HL-60 (cell line): Measurements from ENCODE around the gene PRCP.

ENCODE experiments used
- DNase-seq, 2 experiments: peaks; one replicate each; pipeline ENCODE4 v3.0.0-alpha.2; 2010 to 2020; ENCODE audit warnings: low read depth in 1 of 2, low spot score in 1 of 2
- H3K27ac ChIP-seq: fragments of 250-450 bp; sonication (Bioruptor Pico); replicated peaks from 2 replicates; pipeline ENCODE4 v1.5.1; 2020; ENCODE audit warnings: mild to moderate bottlenecking, moderate library complexity
- H3K27me3 ChIP-seq: fragments of 250-450 bp; sonication (Bioruptor Pico); 2 replicates; pipeline ENCODE4 v1.5.1; 2021; ENCODE audit warnings: mild to moderate bottlenecking, moderate library complexity; ENCODE audit not compliant: insufficient read depth, poor library complexity, severe bottlenecking
- H3K4me3 ChIP-seq: replicated peaks from 2 replicates; pipeline ENCODE4 v1.5.1; 2011; ENCODE audit warnings: mild to moderate bottlenecking, control low read depth, low read length; ENCODE audit not compliant: insufficient read depth
- GABPA ChIP-seq: IDR thresholded peaks from 2 replicates; pipeline ENCODE4 v1.6.1; 2012; ENCODE audit warnings: low read depth
- POLR2AphosphoS5 ChIP-seq: IDR thresholded peaks from 2 replicates; pipeline ENCODE4 v1.6.1; 2012; ENCODE audit warnings: low read depth
- SPI1 ChIP-seq: IDR thresholded peaks from 2 replicates; pipeline ENCODE4 v1.6.1; 2012; ENCODE audit warnings: low read depth, mild to moderate bottlenecking, borderline replicate concordance
- TF ChIP-seq, protein P1 (sequence below): IDR thresholded peaks from 2 replicates; pipeline ENCODE4 v1.6.1; 2012; ENCODE audit warnings: low read depth; ENCODE audit not compliant: insufficient replicate concordance
- TF ChIP-seq, protein P2 (sequence below): IDR thresholded peaks from one replicate; pipeline ENCODE4 v1.5.1; 2011; ENCODE audit warnings: low read length, control low read depth, inconsistent platforms; ENCODE audit not compliant: insufficient read depth

Gene PRCP

DNA sequence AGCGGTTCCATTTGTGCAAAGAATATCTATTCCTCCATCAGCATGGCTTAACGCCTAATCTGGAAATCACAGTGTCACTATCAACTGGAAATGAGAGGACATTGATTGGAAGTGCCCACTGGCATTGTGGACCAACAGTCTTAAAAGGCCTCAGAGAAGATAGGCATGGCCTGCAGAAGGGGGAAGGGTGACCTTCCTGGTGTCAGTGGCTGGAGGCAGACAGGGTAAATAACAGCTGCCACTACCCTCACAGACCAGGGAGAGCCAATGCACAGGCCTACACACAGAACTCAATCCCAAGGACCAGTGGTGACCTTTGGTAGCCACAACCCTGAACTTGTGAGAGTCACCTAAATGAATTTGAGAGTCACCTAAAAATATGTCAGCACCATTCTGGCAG is 37.3 kb upstream of the PRCP start:
- H3K27ac ChIP-seq = no peak overlapping the region
- H3K27me3 ChIP-seq = no peaks in the 10 kb centered on the region
- no peak overlapping the region for H3K4me3 ChIP-seq
- TF ChIP-seq, protein P1, sequence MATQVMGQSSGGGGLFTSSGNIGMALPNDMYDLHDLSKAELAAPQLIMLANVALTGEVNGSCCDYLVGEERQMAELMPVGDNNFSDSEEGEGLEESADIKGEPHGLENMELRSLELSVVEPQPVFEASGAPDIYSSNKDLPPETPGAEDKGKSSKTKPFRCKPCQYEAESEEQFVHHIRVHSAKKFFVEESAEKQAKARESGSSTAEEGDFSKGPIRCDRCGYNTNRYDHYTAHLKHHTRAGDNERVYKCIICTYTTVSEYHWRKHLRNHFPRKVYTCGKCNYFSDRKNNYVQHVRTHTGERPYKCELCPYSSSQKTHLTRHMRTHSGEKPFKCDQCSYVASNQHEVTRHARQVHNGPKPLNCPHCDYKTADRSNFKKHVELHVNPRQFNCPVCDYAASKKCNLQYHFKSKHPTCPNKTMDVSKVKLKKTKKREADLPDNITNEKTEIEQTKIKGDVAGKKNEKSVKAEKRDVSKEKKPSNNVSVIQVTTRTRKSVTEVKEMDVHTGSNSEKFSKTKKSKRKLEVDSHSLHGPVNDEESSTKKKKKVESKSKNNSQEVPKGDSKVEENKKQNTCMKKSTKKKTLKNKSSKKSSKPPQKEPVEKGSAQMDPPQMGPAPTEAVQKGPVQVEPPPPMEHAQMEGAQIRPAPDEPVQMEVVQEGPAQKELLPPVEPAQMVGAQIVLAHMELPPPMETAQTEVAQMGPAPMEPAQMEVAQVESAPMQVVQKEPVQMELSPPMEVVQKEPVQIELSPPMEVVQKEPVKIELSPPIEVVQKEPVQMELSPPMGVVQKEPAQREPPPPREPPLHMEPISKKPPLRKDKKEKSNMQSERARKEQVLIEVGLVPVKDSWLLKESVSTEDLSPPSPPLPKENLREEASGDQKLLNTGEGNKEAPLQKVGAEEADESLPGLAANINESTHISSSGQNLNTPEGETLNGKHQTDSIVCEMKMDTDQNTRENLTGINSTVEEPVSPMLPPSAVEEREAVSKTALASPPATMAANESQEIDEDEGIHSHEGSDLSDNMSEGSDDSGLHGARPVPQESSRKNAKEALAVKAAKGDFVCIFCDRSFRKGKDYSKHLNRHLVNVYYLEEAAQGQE = no peak
- no peak for TF ChIP-seq GABPA
- TF ChIP-seq, protein P2, sequence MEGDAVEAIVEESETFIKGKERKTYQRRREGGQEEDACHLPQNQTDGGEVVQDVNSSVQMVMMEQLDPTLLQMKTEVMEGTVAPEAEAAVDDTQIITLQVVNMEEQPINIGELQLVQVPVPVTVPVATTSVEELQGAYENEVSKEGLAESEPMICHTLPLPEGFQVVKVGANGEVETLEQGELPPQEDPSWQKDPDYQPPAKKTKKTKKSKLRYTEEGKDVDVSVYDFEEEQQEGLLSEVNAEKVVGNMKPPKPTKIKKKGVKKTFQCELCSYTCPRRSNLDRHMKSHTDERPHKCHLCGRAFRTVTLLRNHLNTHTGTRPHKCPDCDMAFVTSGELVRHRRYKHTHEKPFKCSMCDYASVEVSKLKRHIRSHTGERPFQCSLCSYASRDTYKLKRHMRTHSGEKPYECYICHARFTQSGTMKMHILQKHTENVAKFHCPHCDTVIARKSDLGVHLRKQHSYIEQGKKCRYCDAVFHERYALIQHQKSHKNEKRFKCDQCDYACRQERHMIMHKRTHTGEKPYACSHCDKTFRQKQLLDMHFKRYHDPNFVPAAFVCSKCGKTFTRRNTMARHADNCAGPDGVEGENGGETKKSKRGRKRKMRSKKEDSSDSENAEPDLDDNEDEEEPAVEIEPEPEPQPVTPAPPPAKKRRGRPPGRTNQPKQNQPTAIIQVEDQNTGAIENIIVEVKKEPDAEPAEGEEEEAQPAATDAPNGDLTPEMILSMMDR = no peak
- no peak for TF ChIP-seq POLR2AphosphoS5
- TF ChIP-seq SPI1 = no peak
- DNase-seq = no peak

DNA sequence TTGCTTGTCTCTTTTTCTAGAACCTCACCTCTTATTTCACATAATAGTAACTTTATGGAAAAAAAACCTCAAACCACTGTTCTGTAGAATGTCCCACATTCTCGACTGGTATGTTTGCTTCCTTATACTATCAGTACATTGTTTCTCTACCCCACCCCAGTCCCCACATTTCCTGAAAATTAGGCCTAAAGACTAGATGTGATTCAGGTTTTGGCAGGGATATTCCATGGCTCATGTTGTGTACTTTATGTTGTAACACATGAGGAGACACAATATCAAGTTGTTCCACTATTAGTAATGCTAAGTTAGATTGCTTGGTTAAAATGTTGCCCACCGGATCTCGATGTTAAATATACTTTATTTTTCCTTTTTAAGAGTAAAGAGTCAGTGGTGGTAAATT is 36.0 kb upstream of the PRCP start:
- TF ChIP-seq POLR2AphosphoS5 (no peak), GABPA (no peak), SPI1 (no peak)
- TF ChIP-seq, protein P1 = no peak
- TF ChIP-seq, protein P2 = no peak
- DNase-seq = no peak
- Histone ChIP-seq H3K27me3 (no peaks in the 10 kb centered on the region), H3K27ac (no peak overlapping the region), H3K4me3 (no peak overlapping the region)

DNA sequence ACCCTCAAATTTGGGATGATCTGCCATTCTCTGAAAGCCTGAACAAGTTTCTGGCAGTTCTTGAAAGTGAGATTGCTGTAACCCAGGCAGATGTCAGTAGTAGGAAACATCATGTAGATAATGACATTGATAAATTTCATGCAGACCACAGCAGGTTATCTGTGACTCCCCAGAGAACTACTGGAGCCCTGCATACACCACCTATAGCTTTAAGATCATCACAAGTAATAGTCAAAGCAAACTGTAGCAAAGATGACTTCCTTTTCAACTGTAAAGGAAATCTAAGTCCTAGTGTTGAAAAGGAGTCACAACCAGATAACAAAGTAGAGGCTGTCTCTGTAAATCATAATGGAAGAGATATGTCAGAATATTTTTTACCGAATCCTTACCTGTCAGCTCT is 32.3 kb upstream of the PRCP start:
- Histone ChIP-seq H3K4me3 (no peak overlapping the region), H3K27ac (no peak overlapping the region), H3K27me3 (no peaks in the 10 kb centered on the region)
- DNase-seq = no peak
- TF ChIP-seq, protein P2 = no peak
- TF ChIP-seq POLR2AphosphoS5 = no peak
- TF ChIP-seq, protein P1 = no peak
- TF ChIP-seq SPI1 = no peak
